NCI-H748 treated with DMSO at 0.1 percent for 48 hours (cell line): ENCODE measurements around the gene PALD1.

Experiments
- DNase-seq: peaks from one replicate; lab custom pipeline; 2025; lab: John Stamatoyannopoulos, UW

Gene PALD1

DNA sequence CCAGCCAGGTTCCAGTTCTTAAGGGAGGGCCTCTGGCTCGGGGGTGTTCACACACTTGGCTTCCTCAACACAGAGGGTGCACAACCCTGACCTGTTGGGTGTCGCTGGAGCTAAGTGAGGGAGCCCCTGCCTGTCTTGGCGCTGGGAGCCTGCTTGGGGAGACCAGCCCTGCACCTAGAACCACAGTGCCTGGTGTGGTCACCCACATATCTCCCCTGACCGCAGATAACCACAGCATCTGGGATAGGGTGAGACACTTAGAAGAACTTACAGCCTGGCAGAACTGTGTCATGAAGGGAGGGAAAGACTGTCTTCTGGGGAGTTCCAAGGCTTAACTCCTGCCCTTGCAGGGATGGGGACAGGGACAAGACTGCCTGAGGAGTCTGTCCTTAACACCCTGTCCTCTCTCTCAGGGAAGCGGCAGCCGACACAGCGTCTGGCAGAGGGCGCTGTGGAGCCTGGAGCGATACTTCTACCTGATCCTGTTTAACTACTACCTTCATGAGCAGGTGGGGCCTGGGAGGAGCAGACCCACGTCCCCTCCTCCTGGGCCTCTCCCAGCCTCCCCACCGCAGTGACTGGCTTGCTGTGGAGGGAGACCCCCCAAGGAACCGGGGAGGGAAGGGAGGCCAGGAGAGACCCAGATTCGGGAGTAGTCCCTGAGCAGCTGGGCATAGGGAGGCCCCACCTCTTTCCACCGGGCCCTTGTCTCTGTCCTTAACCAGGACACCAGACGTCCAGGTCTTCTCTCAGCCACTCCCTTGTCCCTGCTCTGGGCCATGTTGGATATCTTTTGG lies 59.0 kb downstream of the PALD1 start:
- no peak for DNase-seq

DNA sequence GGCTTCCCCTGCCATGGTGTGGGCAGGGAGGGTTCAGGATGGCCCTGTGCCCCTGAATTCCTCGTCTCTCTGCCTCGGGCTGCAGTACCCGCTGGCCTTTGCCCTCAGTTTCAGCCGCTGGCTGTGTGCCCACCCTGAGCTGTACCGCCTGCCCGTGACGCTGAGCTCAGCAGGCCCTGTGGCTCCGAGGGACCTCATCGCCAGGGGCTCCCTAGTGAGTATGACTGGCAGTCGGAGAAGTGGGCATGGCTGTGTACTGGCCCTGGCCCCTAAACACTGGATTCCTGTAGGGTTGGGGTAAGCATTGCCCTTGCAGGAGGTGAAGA lies 59.6 kb downstream of the PALD1 start:
- DNase-seq: no peak

- no peak for DNase-seq
Measured at GRCh38 chr10:70538731-70539338, 60.3 kb downstream of the PALD1 start.

- no peak for DNase-seq
Measured at GRCh38 chr10:70539471-70539870, 60.9 kb downstream of the PALD1 start.

DNA sequence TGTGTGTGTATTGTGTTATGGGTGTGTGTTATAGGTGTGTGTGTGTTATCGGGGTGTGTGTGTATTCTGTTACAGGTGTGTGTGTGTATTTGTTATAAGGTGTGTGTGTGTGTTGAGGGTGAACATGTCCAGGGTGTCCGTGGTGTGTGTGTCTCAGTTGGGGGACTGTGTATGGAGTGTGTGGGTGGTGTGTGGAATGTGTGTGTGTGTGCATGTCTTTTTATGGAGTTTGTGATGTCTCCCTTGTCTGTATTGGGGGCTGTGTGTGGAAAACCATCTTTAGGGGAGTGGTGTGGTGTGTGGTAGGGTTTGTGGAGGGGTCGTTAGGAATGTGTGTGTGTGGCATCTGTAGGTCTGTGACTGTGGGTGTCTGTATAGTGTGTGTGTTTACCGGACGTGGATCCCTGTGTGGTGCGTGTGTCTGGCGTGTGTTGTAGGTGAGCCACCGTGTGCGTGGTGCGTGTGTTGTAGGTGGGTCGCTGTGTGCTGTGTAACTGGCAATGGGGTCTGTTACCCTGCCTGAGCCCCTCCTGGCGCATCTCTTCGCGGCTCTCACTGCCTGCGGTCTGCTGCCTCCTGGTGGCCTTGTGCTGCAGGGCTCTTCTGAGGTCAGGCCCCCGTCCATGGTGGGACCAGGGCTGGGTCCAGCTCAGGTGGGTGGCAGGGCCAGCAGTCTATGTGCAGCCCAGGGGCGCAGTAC lies 61.7 kb downstream of the PALD1 start:
- DNase-seq: no peak

GRCh38 chr10:70540789-70541360 lies 62.3 kb downstream of the PALD1 start:
- no peak for DNase-seq

DNA sequence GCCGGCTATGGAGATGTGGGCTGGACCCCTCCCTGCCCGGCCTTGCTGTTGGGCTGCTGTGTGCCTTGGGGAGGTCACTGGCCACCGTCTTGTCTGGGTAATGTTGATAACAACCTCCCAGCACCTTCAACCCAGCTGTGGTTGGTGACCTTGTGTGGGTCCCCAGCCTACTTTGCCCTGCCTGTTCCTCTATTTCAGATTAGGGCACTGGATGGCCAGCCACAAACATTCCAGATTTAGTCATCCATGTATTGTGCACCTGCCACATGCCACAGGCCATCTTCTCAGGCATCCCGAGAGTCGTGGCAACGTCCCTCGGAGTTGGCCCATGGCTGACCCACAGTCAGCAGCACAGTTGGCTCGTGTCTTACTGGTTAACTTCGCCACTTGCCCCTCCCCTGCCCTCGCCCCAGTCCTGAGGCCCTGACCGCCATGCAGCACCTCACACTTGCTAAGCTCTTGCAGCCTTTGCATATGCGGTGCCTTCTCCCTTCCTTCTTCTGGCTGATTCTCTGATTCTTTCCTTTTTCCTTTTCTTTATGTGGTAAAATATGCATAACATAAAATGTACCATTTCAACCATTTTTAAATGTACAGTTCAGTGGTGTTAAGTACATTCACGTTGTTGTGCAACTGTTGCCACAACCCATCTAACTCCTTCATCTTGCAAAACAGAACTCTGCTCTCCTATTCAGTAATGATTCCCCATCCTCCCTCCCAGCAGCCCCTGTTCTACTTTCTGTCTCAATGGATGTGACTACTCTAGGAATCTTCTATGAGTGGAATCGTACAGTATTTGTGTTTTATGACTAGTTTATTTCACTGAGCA lies 63.4 kb downstream of the PALD1 start:
- DNase-seq: no peak

DNA sequence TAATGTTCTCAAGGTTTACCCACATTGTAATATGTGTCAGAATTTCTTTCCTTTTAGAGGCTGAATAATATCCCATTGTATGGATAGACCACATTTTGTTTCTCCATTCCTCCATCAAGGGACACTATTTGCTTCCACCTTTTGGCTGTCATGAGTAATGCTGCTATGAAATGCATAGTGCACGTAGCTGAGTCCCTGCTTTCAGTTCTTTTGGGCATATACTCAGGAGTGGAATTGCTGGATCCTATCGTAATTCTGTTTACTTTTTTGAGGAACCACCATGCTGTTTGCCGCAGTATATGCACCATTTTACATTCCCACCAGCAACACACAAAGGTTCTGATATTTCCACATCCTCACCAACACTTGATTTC lies 64.0 kb downstream of the PALD1 start:
- no peak for DNase-seq

DNA sequence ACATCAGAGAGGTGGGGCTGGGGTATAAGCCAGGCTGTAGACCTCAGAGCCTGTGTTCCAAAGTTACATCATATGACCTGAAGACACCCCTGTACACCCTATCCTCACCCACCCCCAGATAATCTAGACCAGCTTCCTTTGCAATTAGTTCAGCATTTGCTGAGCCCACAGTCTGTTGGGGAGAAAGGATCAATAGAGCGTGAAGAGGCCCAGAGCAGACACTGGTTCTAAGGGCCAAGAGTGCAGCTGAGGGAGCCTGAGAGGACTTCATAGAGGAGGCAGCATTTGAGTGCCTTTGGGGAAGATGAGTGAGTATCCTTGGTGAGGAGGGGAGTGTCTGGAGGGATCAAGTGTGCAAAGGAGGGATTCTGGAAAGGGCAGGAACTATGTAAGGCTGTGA lies 65.3 kb downstream of the PALD1 start:
- no peak for DNase-seq

- no peak for DNase-seq
Measured at GRCh38 chr10:70544431-70545340, 66.1 kb downstream of the PALD1 start.

DNA sequence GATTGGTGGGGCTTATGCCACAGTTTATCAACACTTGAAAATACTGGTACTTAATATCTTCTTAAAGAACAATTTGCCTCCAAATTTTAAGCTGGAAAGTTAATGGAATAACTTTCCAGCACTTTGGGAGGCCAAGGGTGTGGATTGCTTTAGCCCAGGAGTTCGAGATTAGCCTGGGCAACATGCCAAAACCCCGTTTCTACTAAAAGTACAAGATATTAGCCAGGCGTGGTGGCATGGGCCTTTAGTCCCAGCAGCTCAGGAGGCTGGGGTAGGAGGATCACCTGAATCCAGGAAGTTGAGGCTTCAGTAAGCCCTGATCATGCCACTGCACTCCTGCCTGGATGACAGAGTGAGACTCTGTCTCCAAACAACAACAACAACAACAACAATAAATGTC lies 68.0 kb downstream of the PALD1 start:
- DNase-seq: no peak

GRCh38 chr10:70549351-70549961 lies 70.9 kb downstream of the PALD1 start:
- no peak for DNase-seq

DNA sequence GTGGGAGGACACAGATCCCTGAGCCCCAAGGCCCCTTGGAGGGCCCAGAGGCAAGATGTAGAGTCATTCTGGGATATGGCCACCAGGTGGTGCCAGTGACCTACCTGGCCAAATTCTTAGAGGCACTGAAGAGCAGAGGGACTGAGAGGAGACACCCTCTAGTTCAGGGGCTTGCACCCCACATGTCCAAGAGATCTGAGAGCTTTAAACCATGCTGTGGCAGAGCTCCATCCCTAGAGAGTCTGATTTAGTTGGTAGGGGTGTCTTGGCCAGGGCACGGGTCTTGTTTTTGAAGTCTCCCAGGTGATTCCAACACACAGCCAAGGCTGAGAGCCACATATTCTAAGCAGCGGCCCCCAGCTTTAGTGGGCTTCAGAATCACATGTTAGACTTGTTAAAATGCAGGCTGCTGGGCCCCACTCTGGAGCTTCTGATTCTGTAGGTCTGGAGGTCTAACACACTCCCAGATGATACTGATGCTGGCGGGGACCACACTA lies 71.4 kb downstream of the PALD1 start:
- DNase-seq: no peak

- no peak for DNase-seq
Measured at GRCh38 chr10:70550459-70550858, 71.9 kb downstream of the PALD1 start.

DNA sequence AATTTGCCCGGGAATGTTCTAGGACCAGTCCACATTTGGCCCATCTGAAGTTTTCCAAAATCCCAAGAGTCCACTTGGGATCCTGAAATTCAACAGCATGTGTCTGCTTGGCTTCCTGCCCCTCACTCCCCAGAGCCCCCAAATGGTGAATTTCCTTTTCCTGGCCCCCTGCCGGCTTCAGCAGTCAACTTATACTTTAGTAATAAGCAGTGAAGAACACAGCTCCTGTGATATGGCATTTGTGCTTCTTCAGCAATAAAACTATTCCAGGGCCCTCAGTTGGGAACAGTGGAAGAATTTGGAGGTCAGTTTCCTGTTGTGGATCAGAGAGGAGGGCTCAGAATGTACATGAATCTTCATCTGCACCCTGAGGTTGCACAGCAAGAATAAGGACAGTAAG lies 72.9 kb downstream of the PALD1 start:
- DNase-seq: no peak

DNA sequence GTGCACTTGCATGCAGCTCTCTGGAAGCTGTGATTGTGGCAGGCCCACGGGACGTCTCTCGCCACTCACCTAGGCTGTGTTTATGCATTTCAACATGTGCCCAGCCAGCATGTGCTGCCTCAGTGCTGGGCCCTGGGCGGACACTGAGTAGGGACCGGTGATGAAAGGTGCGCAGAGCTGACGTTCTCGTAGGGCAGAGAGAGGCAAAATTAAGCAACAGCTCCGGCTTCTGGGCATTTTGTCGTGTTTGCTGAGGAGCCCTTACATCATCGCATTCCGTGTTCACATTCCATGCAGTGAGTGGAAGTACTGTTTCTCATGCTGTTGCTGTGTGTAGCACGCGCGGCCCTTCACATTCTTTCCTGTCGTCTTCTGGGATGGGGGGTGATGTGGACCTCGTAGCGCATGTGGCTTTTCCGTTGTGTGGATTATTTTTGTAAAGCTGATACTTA lies 73.4 kb downstream of the PALD1 start:
- no peak for DNase-seq

DNA sequence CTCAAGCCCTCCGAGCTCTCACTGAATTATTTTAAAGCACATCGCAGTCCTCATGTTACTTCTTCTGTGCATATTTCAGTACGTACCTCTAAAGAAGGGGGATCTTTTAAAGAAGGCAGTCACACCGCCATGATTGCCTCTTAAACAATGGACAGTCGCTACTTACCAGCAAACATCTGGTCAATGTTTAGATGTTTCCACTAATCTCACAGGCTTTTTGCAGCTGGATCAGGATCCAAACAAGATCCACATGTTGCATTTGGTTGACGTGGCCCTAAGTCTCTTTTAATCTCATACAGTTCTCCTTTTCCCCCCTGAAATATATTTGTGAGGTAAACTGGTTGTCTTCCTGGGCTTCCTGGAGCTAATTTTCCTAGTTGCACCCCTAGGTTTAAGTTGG lies 74.0 kb downstream of the PALD1 start:
- DNase-seq: no peak

DNA sequence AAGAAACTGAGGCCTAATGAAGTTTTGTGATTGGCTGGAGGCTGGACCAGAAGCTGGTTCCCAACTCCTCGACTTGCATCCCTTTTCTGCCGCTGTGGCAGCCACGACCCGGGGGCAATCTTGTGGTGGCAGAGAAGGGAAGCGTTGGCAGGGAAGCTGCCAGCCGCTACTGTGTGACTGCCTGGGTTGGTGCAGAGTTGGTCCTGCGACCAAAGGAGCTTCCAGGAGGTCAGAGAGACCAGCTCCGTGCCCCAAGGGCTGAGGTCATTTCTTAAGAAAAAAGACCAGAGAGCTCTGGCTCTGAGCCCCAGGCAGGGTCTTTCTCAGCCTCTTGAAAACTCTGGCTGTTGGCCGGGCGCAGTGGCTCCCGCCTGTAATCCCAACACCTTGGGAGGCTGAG lies 76.8 kb downstream of the PALD1 start:
- DNase-seq: no peak

GRCh38 chr10:70557086-70557845 lies 78.7 kb downstream of the PALD1 start:
- no peak for DNase-seq

GRCh38 chr10:70557876-70558275 lies 79.3 kb downstream of the PALD1 start:
- DNase-seq: no peak
